Neural cell (in vitro differentiated cells): ENCODE results near the gene DNAH5. TPM values are rescaled to one million over a fixed set of nuclear protein-coding genes. Genes with fewer than 3 reads are reported as not detected.

Experiments
- H2AFZ ChIP-seq: fragments of 200-600, 300-800 bp; sonication (generic), shearing (Covaris generic); 2 replicates; pipeline ENCODE4 v1.6.0; 2014; ENCODE audit warnings: low read depth, mild to moderate bottlenecking, antibody characterized with exemption, low read length, moderate library complexity
- H3F3A ChIP-seq: fragments of 200-600 bp; shearing (Covaris generic); 2 replicates; pipeline ENCODE4 v1.6.1; 2016; ENCODE audit warnings: mild to moderate bottlenecking, moderate library complexity, mixed read lengths, antibody characterized with exemption, low read length; ENCODE audit not compliant: insufficient read depth, poor library complexity, severe bottlenecking
- H3K27ac ChIP-seq: fragments of 200-600, 300-800 bp; sonication (generic), shearing (Covaris generic); 2 replicates; pipeline ENCODE4 v1.5.1; 2014; ENCODE audit warnings: mild to moderate bottlenecking, low read length, moderate library complexity
- H3K27me3 ChIP-seq: fragments of 300-800, 200-600 bp; sonication (generic), shearing (Covaris generic); 2 replicates; pipeline ENCODE4 v1.6.0; 2014; ENCODE audit warnings: mild to moderate bottlenecking, low read depth, low read length, moderate library complexity; ENCODE audit not compliant: insufficient read depth
- H3K36me3 ChIP-seq: fragments of 300-800, 200-600 bp; sonication (generic), shearing (Covaris generic); 2 replicates; pipeline ENCODE4 v1.5.1; 2014; ENCODE audit warnings: mild to moderate bottlenecking, antibody characterized with exemption, low read length, moderate library complexity; ENCODE audit not compliant: insufficient read depth
- H3K4me2 ChIP-seq: fragments of 300-800, 200-600 bp; sonication (generic), shearing (Covaris generic); 2 replicates; pipeline ENCODE4 v1.6.0; 2014; ENCODE audit warnings: mild to moderate bottlenecking, low read length
- H3K4me3 ChIP-seq: fragments of 300-800, 200-600 bp; sonication (generic), shearing (Covaris generic); 2 replicates; pipeline ENCODE4 v1.5.1; 2014; ENCODE audit warnings: mild to moderate bottlenecking, low read length, moderate library complexity
- H3K79me2 ChIP-seq: fragments of 200-600 bp; shearing (Covaris generic); replicated peaks from 2 replicates; pipeline ENCODE4 v1.6.0; 2014; ENCODE audit warnings: mild to moderate bottlenecking, low read length, moderate library complexity; ENCODE audit not compliant: insufficient read depth
- H3K9ac ChIP-seq: fragments of 300-800, 200-600 bp; sonication (generic), shearing (Covaris generic); 2 replicates; pipeline ENCODE4 v1.6.1; 2016; ENCODE audit warnings: mild to moderate bottlenecking, low read length, mixed read lengths
- H3K9me2 ChIP-seq: fragments of 200-600 bp; shearing (Covaris generic); 2 replicates; pipeline ENCODE4 v1.6.1; 2016; ENCODE audit warnings: mild to moderate bottlenecking, low read length, mixed read lengths; ENCODE audit not compliant: insufficient read depth
- H3K9me3 ChIP-seq: fragments of 200-600, 300-800 bp; sonication (generic), shearing (Covaris generic); 2 replicates; pipeline ENCODE4 v1.6.1; 2016; ENCODE audit warnings: mild to moderate bottlenecking, mixed run types, low read length, moderate library complexity, mixed read lengths
- H4K20me1 ChIP-seq: fragments of 200-600 bp; shearing (Covaris generic); 2 replicates; pipeline ENCODE4 v1.6.1; 2016; ENCODE audit warnings: mild to moderate bottlenecking, mixed run types; ENCODE audit not compliant: insufficient read depth
- EP300 ChIP-seq: fragments of 450-650 bp; conservative IDR thresholded peaks from 2 replicates; pipeline ENCODE4 v1.6.1; 2014; ENCODE audit warnings: antibody characterized with exemption, mild to moderate bottlenecking, moderate library complexity; ENCODE audit not compliant: poor library complexity, severe bottlenecking
- EZH2 ChIP-seq: fragments of 200-600, 300-800 bp; shearing (Covaris generic), sonication (generic); IDR thresholded peaks from 2 replicates; pipeline ENCODE4 v1.6.1; 2014; ENCODE audit warnings: antibody characterized with exemption, low read length, borderline replicate concordance, mild to moderate bottlenecking; ENCODE audit not compliant: insufficient read depth, poor library complexity, severe bottlenecking
- MXI1 ChIP-seq: fragments of 450-650 bp; conservative IDR thresholded peaks from 2 replicates; pipeline ENCODE4 v1.6.1; 2014; ENCODE audit warnings: antibody characterized with exemption, mild to moderate bottlenecking; ENCODE audit not compliant: poor library complexity, severe bottlenecking
- POLR2AphosphoS5 ChIP-seq: IDR thresholded peaks from 2 replicates; pipeline ENCODE4 v1.6.1; 2012
- RAD21 ChIP-seq: fragments of 450-650 bp; conservative IDR thresholded peaks from 2 replicates; pipeline ENCODE4 v1.6.1; 2014; ENCODE audit warnings: antibody characterized with exemption, mild to moderate bottlenecking, moderate library complexity
- SMC3 ChIP-seq: fragments of 450-650 bp; conservative IDR thresholded peaks from 2 replicates; pipeline ENCODE4 v1.6.1; 2014; ENCODE audit warnings: antibody characterized with exemption, mild to moderate bottlenecking, moderate library complexity; ENCODE audit not compliant: poor library complexity
- TAF1 ChIP-seq: IDR thresholded peaks from 2 replicates; pipeline ENCODE4 v1.6.1; 2012; ENCODE audit warnings: low read depth
- polyA plus RNA-seq: library from polyadenylated mRNA; depleted of rRNA; stranded (reverse); fragments of >200 nt; gene quantifications from 2 replicates; pipeline ENCODE4 v1.2.3, GENCODE V29; 2014
- TF ChIP-seq, protein P1 (sequence below): fragments of 450-650 bp; IDR thresholded peaks from 2 replicates; pipeline ENCODE4 v1.5.1; 2014; ENCODE audit warnings: antibody characterized with exemption, mild to moderate bottlenecking, moderate library complexity; ENCODE audit not compliant: poor library complexity, severe bottlenecking
- TF ChIP-seq, protein P2 (sequence below): IDR thresholded peaks from 2 replicates; pipeline ENCODE4 v1.6.1; 2012; ENCODE audit warnings: borderline replicate concordance

Gene DNAH5
- polyA plus RNA-seq, 1 donor from 2014 or later: 12.8 TPM

DNA sequence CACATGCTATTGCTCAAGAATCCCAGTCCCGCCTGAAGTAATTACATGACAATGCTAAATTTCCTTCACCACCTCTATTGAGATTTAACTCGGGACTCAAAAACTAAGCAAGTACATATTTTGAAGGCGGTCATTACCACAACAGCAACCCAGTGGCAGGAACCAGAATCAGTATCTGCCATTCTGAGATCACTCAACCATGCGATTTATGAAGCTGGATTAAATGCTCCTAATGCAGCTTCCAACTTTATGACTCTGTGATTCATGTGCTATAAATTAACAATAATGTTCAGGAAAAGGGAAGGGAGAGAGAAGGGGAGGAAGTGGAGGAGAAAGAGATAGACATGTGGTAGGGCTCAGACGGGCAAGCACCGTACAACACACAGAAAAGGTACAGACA lies 194.7 kb downstream of the DNAH5 start:
- Histone ChIP-seq H3K27me3 (no peaks in the 10 kb centered on the region), H3K9me2 (no peaks in the 10 kb centered on the region), H3K4me2 (no peak overlapping the region), H3K36me3 (no peaks in the 10 kb centered on the region), H4K20me1 (no peaks in the 10 kb centered on the region), H3K9me3 (no peaks in the 10 kb centered on the region), H3F3A (no peaks in the 10 kb centered on the region), H3K27ac (no peak overlapping the region), H3K79me2 (no peaks in the 10 kb centered on the region), H2AFZ (no peak overlapping the region), H3K4me3 (no peak overlapping the region), H3K9ac (no peak overlapping the region)
- TF ChIP-seq SMC3 (no peak), EZH2 (no peak), EP300 (no peak), POLR2AphosphoS5 (no peak), TAF1 (no peak), MXI1 (no peak)
- TF ChIP-seq, protein P1, sequence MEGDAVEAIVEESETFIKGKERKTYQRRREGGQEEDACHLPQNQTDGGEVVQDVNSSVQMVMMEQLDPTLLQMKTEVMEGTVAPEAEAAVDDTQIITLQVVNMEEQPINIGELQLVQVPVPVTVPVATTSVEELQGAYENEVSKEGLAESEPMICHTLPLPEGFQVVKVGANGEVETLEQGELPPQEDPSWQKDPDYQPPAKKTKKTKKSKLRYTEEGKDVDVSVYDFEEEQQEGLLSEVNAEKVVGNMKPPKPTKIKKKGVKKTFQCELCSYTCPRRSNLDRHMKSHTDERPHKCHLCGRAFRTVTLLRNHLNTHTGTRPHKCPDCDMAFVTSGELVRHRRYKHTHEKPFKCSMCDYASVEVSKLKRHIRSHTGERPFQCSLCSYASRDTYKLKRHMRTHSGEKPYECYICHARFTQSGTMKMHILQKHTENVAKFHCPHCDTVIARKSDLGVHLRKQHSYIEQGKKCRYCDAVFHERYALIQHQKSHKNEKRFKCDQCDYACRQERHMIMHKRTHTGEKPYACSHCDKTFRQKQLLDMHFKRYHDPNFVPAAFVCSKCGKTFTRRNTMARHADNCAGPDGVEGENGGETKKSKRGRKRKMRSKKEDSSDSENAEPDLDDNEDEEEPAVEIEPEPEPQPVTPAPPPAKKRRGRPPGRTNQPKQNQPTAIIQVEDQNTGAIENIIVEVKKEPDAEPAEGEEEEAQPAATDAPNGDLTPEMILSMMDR: no peak

DNA sequence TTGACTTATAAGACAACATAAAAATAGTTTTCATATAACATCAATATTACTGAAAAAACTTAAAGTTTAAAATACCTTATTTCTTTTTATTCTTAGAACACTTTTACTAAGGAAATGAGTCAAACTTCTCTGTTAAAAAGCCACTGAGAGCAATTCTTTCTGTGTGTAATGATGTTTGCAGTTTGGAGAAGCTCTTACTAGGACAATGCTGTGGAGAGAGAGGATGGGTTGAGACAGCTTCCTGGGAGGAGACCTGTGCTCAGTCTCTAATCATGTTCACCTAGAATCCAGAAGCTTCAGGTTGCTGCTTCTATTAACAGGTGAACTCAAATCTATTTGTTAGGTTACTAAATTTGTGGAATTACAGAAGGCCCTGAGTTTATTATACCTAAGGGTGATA lies 198.5 kb downstream of the DNAH5 start:
- H3K27ac ChIP-seq: no peak overlapping the region
- H3K9me2 ChIP-seq: no peaks in the 10 kb centered on the region
- H2AFZ ChIP-seq: no peak overlapping the region
- H3K79me2 ChIP-seq: no peaks in the 10 kb centered on the region
- H4K20me1 ChIP-seq: no peaks in the 10 kb centered on the region
- H3K9me3 ChIP-seq: no peaks in the 10 kb centered on the region
- no peaks in the 10 kb centered on the region for H3F3A ChIP-seq
- H3K4me3 ChIP-seq: no peak overlapping the region
- TF ChIP-seq, protein P2, sequence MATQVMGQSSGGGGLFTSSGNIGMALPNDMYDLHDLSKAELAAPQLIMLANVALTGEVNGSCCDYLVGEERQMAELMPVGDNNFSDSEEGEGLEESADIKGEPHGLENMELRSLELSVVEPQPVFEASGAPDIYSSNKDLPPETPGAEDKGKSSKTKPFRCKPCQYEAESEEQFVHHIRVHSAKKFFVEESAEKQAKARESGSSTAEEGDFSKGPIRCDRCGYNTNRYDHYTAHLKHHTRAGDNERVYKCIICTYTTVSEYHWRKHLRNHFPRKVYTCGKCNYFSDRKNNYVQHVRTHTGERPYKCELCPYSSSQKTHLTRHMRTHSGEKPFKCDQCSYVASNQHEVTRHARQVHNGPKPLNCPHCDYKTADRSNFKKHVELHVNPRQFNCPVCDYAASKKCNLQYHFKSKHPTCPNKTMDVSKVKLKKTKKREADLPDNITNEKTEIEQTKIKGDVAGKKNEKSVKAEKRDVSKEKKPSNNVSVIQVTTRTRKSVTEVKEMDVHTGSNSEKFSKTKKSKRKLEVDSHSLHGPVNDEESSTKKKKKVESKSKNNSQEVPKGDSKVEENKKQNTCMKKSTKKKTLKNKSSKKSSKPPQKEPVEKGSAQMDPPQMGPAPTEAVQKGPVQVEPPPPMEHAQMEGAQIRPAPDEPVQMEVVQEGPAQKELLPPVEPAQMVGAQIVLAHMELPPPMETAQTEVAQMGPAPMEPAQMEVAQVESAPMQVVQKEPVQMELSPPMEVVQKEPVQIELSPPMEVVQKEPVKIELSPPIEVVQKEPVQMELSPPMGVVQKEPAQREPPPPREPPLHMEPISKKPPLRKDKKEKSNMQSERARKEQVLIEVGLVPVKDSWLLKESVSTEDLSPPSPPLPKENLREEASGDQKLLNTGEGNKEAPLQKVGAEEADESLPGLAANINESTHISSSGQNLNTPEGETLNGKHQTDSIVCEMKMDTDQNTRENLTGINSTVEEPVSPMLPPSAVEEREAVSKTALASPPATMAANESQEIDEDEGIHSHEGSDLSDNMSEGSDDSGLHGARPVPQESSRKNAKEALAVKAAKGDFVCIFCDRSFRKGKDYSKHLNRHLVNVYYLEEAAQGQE: no peak
- no peak for TF ChIP-seq TAF1
- no peak for TF ChIP-seq POLR2AphosphoS5
- no peak for TF ChIP-seq MXI1
- no peak for TF ChIP-seq EZH2
- TF ChIP-seq, protein P1: no peak
- TF ChIP-seq RAD21: no peak
- TF ChIP-seq SMC3: no peak
- TF ChIP-seq EP300: no peak
- H3K4me2 ChIP-seq: no peak overlapping the region
- no peaks in the 10 kb centered on the region for H3K36me3 ChIP-seq
- H3K27me3 ChIP-seq: no peaks in the 10 kb centered on the region
- H3K9ac ChIP-seq: no peak overlapping the region
